Central memory CD4-positive, alpha-beta T cell (primary cell): ENCODE measurements around the gene BSN.

ENCODE experiments used
- DNase-seq: peaks from one replicate; pipeline ENCODE4 v3.0.0; 2022

The BSN gene

GRCh38 chr3:49654955-49655556 lies 100.8 kb downstream of the BSN start:
- DNase-seq = no peak

- no peak for DNase-seq
Measured at GRCh38 chr3:49655731-49656285, 101.5 kb downstream of the BSN start.

- DNase-seq = no peak
Measured at GRCh38 chr3:49656541-49657112, 102.3 kb downstream of the BSN start.

- DNase-seq = no peak
Measured at GRCh38 chr3:49657208-49657915, 103.1 kb downstream of the BSN start.

GRCh38 chr3:49658711-49659110 lies 104.4 kb downstream of the BSN start:
- no peak for DNase-seq

- no peak for DNase-seq
Measured at GRCh38 chr3:49659756-49660155, 105.5 kb downstream of the BSN start.

- DNase-seq = no peak
Measured at GRCh38 chr3:49661281-49661680, 107.0 kb downstream of the BSN start.

- no peak for DNase-seq
Measured at GRCh38 chr3:49662021-49662420, 107.7 kb downstream of the BSN start.

GRCh38 chr3:49662720-49663413 lies 108.6 kb downstream of the BSN start:
- DNase-seq = no peak

- DNase-seq = no peak
Measured at GRCh38 chr3:49663831-49664230, 109.6 kb downstream of the BSN start.

- DNase-seq = no peak
Measured at GRCh38 chr3:49664300-49664699, 110.0 kb downstream of the BSN start.

GRCh38 chr3:49665822-49666519 lies 111.7 kb downstream of the BSN start:
- no peak for DNase-seq

- DNase-seq = no peak
Measured at GRCh38 chr3:49666592-49666991, 112.3 kb downstream of the BSN start.

- DNase-seq = no peak
Measured at GRCh38 chr3:49667701-49668413, 113.6 kb downstream of the BSN start.

- DNase-seq = no peak
Measured at GRCh38 chr3:49668414-49668797, 114.1 kb downstream of the BSN start.

- no peak for DNase-seq
Measured at GRCh38 chr3:49668861-49669260, 114.6 kb downstream of the BSN start.

- DNase-seq = no peak
Measured at GRCh38 chr3:49669352-49669751, 115.1 kb downstream of the BSN start.

GRCh38 chr3:49670940-49671290 lies 116.6 kb downstream of the BSN start:
- DNase-seq = no peak

- peak; percentile 63 for DNase-seq
Measured at GRCh38 chr3:49671291-49672288, 117.3 kb downstream of the BSN start.

GRCh38 chr3:49673121-49673714 lies 118.9 kb downstream of the BSN start:
- DNase-seq = no peak
